Islet of Langerhans (tissue), 1 donor: ENCODE measurements around the gene PAX2.

Source experiments
- FAIRE-seq: peaks from one replicate; lab custom pipeline; 2011; peaks lifted over from hg19 to GRCh38; lab: Jason Lieb, UNC

PAX2 gene

GRCh38 chr10:100858747-100859483 is 113.5 kb downstream of the PAX2 start:
- no peak for FAIRE-seq

- FAIRE-seq: no peak
Measured at GRCh38 chr10:100859484-100859763, 114.0 kb downstream of the PAX2 start.

- FAIRE-seq: no peak
Measured at GRCh38 chr10:100863433-100863832, 118.1 kb downstream of the PAX2 start.

- no peak for FAIRE-seq
Measured at GRCh38 chr10:100864036-100864885, 118.9 kb downstream of the PAX2 start.

GRCh38 chr10:100864978-100865377 is 119.6 kb downstream of the PAX2 start:
- FAIRE-seq: no peak

- FAIRE-seq: no peak
Measured at GRCh38 chr10:100866010-100866409, 120.6 kb downstream of the PAX2 start.

GRCh38 chr10:100866575-100867098 is 121.3 kb downstream of the PAX2 start:
- FAIRE-seq: no peak

GRCh38 chr10:100867261-100867963 is 122.0 kb downstream of the PAX2 start:
- no peak for FAIRE-seq

- no peak for FAIRE-seq
Measured at GRCh38 chr10:100868382-100868781, 123.0 kb downstream of the PAX2 start.

GRCh38 chr10:100869399-100869798 is 124.0 kb downstream of the PAX2 start:
- no peak for FAIRE-seq

GRCh38 chr10:100872034-100872791 is 126.8 kb downstream of the PAX2 start:
- FAIRE-seq: no peak

- FAIRE-seq: no peak
Measured at GRCh38 chr10:100873146-100873826, 127.9 kb downstream of the PAX2 start.

GRCh38 chr10:100873827-100874326 is 128.5 kb downstream of the PAX2 start:
- no peak for FAIRE-seq

GRCh38 chr10:100874702-100875483 is 129.5 kb downstream of the PAX2 start:
- no peak for FAIRE-seq

GRCh38 chr10:100875484-100876166 is 130.2 kb downstream of the PAX2 start:
- FAIRE-seq: no peak

GRCh38 chr10:100876585-100877460 is 131.4 kb downstream of the PAX2 start:
- no peak for FAIRE-seq

- FAIRE-seq: no peak
Measured at GRCh38 chr10:100877461-100877850, 132.1 kb downstream of the PAX2 start.

- peak; percentile 62 for FAIRE-seq
Measured at GRCh38 chr10:100878291-100878910, 133.0 kb downstream of the PAX2 start.
